Ovary (tissue), 9 donors: ENCODE results near the gene VSIG10L2. TPM values are rescaled to one million over a fixed set of nuclear protein-coding genes. Genes with fewer than 3 reads are reported as not detected.

Source experiments
- DNase-seq, 5 donors: peaks; one replicate each; pipeline ENCODE4 v3.0.0-alpha.2; 2019 to 2020
- H3K27ac ChIP-seq, 2 donors: fragments of 200-600 bp; one replicate each; pipeline versions ENCODE4 v1.5.1 to v1.8.0; 2019 to 2022
- H3K27me3 ChIP-seq: fragments of 200-600 bp; one replicate; pipeline ENCODE4 v1.8.0; 2022
- H3K36me3 ChIP-seq: fragments of 200-600 bp; sonication (generic); one replicate; pipeline ENCODE4 v1.5.1; 2019
- H3K4me1 ChIP-seq: one replicate; pipeline ENCODE4 v1.8.1; 2013; ENCODE audit warnings: mild to moderate bottlenecking, moderate library complexity; ENCODE audit not compliant: insufficient read depth
- H3K4me3 ChIP-seq: fragments of 200-600 bp; sonication (generic); one replicate; pipeline ENCODE4 v1.5.1; 2017
- H3K9me3 ChIP-seq, 2 donors: fragments of 200-600 bp in 1 of 2; sonication (generic) in 1 of 2; one replicate each; pipeline versions ENCODE4 v1.5.1 to v1.8.1; 2013 to 2019; ENCODE audit warnings: mild to moderate bottlenecking in 1 of 2, moderate library complexity in 1 of 2
- EP300 ChIP-seq: sonication (generic); formaldehyde crosslinking; IDR thresholded peaks from one replicate; pipeline ENCODE4 v1.6.1; 2017; ENCODE audit warnings: antibody characterized with exemption
- POLR2A ChIP-seq: fragments of 450-650 bp; IDR thresholded peaks from one replicate; pipeline ENCODE4 v1.6.1; 2017; ENCODE audit warnings: antibody characterized with exemption, mild to moderate bottlenecking, moderate library complexity
- WGBS, 3 donors: extraction: QIAGEN DNeasy Blood & Tissue Kit in 1 of 3; methylation state at CpG; one replicate each; pipeline versions ENCODE4 v1.1.5 to v1.1.7; 2013 to 2017; 5-methylcytosine and 5-hydroxymethylcytosine counted together
- intact Hi-C, 4 donors: fragments of 100-400 bp; cut with DNase I; formaldehyde crosslinking; loops; one replicate each; pipeline versions ENCODE4 v1.11.0 to v1.15.1; 2022 to 2023
- polyA plus RNA-seq, 2 donors: library from polyadenylated mRNA; stranded (reverse); fragments of 200-250 nt in 1 of 2; fragments of 350-450 nt in 1 of 2; fragmentation: Illumina TruSeq in 1 of 2; extraction: RNeasy Lipid Tissue Mini Kit (QIAGEN cat#74804) in 1 of 2; gene quantifications; one replicate each; pipeline ENCODE4 v1.2.3, GENCODE V29; 2013 to 2014
- total RNA-seq, 7 donors: library from RNA; depleted of rRNA in 2 of 7; stranded (reverse); fragments of >200 nt in 2 of 7; fragmentation: NEBNext Ultra II Directional in 3 of 7; extraction: Animal tissue kit (Norgen Biotek cat#: 25700) in 3 of 7; gene quantifications; one replicate each; pipeline versions ENCODE4 v1.1.0 to v1.2.4, GENCODE V29; 2016 to 2023
- TF ChIP-seq, protein P1 (sequence below), 3 donors: fragments of 450-650 bp in 2 of 3; fragments of 200-600 bp in 1 of 3; IDR thresholded peaks; one replicate each; pipeline versions ENCODE4 v1.5.1 to v1.8.0; 2016 to 2022; ENCODE audit warnings: antibody characterized with exemption in 3 of 3, mild to moderate bottlenecking in 1 of 3
- donor health status: DM: no; HTN: no; CAD: no; lungs with moderate emphysema.
- donor health status: DM: no; HTN: no; CAD: no.
- donor health status: Bipolar disorder and iron deficiency.
- donor health status: DM: yes; HTN: yes; CAD: no.
- donor health status: DM: no; HTN: no; CAD: no.
- donor health status: DM: yes; HTN: yes; CAD: no.

Gene VSIG10L2
- total and polyA plus RNA-seq, 9 donors, result 0.08 to 3.3 (median 0.57) TPM

DNA sequence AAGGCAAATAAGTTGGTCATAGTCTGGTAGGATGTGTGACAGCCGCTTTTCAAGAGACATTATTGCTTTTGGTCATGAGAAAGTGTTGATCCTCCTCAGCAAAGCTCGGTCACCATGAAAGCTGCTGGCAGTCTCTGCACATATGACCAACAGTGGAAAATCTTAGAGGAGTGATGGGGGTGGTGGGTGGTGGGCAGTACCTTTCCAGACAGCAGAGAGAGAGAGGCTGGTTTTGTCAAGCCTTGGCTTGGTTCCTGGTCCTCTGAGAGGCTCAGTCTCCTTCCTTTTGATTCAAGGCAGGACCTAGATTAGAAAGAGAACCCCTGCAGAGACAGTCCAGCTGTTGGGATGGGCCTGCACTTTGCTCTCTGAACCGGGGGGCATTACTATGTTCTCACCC, 20.0 kb upstream of the VSIG10L2 start:
- Histone ChIP-seq H3K4me1 (no peaks in the 10 kb centered on the region), H3K27ac (no peak overlapping the region), H3K4me3 (no peak overlapping the region), H3K36me3 (no peaks in the 10 kb centered on the region), H3K9me3 (no peaks in the 10 kb centered on the region), H3K27me3 (no peaks in the 10 kb centered on the region)
- DNase-seq, result no peak
- 66 to 68% (median 67%) methylated on average over 3 of the region's 3 CpGs for WGBS, 3 donors
- TF ChIP-seq, protein P1, sequence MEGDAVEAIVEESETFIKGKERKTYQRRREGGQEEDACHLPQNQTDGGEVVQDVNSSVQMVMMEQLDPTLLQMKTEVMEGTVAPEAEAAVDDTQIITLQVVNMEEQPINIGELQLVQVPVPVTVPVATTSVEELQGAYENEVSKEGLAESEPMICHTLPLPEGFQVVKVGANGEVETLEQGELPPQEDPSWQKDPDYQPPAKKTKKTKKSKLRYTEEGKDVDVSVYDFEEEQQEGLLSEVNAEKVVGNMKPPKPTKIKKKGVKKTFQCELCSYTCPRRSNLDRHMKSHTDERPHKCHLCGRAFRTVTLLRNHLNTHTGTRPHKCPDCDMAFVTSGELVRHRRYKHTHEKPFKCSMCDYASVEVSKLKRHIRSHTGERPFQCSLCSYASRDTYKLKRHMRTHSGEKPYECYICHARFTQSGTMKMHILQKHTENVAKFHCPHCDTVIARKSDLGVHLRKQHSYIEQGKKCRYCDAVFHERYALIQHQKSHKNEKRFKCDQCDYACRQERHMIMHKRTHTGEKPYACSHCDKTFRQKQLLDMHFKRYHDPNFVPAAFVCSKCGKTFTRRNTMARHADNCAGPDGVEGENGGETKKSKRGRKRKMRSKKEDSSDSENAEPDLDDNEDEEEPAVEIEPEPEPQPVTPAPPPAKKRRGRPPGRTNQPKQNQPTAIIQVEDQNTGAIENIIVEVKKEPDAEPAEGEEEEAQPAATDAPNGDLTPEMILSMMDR (IDR thresholded peaks at IDR 0.05), result no peak
- TF ChIP-seq POLR2A (no peak), EP300 (no peak)
- intact Hi-C loops, result loop anchor here in 3 of 4 donors (2.0 to 5.0 kb wide), 3 partner anchors 265 to 267 kb away; no protein-coding TSS in a partner anchor

DNA sequence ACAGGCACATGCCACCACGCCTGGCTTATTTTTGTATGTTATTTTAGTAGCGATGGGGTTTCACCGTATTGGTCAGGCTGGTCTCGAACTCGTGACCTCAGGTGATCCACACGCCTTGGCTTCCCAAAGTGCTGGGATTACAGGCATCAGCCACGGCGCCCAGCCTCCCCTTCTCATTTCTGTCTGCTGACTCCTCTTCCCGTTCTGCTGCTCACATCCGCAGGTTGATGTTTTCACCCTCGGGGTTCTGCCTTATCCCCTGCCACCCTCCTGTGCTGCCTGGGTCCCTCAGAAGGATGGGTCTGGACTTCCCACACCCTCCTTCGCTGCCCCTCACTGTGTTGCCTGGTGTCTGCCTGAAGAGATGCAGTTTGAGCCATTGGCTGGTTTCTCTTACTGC, 19.2 kb upstream of the VSIG10L2 start:
- Histone ChIP-seq H3K36me3 (no peaks in the 10 kb centered on the region), H3K4me1 (no peaks in the 10 kb centered on the region), H3K4me3 (no peak overlapping the region), H3K27me3 (no peaks in the 10 kb centered on the region), H3K27ac (no peak overlapping the region), H3K9me3 (no peaks in the 10 kb centered on the region)
- DNase-seq, result no peak
- TF ChIP-seq, protein P1 (IDR thresholded peaks at IDR 0.05), result no peak
- TF ChIP-seq POLR2A (no peak), EP300 (no peak)
- WGBS, 3 donors, result 94 to 96% (median 95%) methylated on average over 12 of the region's 12 CpGs
- intact Hi-C loops, result loop anchor here in 1 of 4 donors (5.0 kb wide), 1 partner anchor 266 kb away; no protein-coding TSS in a partner anchor

DNA sequence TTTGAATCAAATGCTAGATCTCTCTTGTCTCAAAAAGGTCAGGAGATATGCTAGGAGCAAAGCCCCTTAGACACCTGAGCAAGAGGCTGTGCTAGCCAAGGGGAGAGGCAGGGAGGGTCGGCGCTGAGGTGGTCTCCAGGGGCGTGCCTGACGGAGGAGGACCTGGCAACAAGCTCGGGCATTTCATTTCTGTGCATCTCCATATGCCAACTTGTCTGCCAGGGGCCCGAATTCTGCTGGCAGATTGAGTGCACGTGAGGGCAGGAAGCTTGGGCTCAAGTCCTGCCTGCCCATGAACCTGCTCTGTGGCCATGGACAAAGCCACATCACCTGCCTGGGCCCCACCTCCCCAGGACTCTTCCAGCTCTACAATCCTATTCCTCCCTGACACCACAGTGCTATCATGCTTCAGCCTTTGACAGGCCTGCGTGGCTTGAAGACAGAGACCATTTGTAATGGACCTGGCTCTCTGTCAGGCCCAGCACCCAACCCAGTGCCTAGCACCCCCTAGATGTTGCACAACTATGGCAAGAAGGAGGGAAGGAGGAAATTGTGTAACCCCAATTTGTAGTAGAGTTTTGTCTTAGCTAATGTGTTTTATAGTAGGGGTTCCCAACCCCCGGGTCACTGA, 16.3 kb upstream of the VSIG10L2 start:
- Histone ChIP-seq H3K4me1 (no peaks in the 10 kb centered on the region), H3K9me3 (no peaks in the 10 kb centered on the region), H3K4me3 (no peak overlapping the region), H3K27me3 (no peaks in the 10 kb centered on the region), H3K27ac (no peak overlapping the region), H3K36me3 (no peaks in the 10 kb centered on the region)
- intact Hi-C loops, result loop anchor here in 1 of 4 donors (5.0 kb wide), 1 partner anchor 263 kb away; no protein-coding TSS in a partner anchor
- 89 to 90% (median 89%) methylated on average over 9 of the region's 9 CpGs for WGBS, 3 donors
- TF ChIP-seq EP300, result no peak
- DNase-seq, result no peak

DNA sequence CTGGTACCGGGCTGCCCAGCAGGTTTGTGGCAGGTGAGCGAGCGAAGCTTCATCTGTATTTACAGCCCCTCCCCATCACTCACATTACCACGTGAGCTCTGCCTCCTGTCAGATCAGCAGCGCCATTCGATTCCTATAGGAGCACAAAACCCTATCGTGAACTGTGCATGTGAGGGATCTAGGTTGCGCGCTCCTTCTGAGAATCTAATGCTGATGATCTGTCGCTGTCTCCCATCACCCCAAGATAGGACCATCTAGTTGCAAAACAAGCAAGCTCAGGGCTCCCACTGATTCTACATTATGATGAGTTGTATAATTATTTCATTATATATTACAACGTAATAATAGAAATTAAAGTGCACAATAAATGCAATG, 15.8 kb upstream of the VSIG10L2 start:
- H3K4me3 ChIP-seq, result no peak overlapping the region
- DNase-seq, result no peak
- H3K9me3 ChIP-seq, result no peaks in the 10 kb centered on the region
- no peaks in the 10 kb centered on the region for H3K36me3 ChIP-seq
- H3K27me3 ChIP-seq, result no peaks in the 10 kb centered on the region
- H3K4me1 ChIP-seq, result no peaks in the 10 kb centered on the region
- no peak overlapping the region for H3K27ac ChIP-seq
- TF ChIP-seq, protein P1 (IDR thresholded peaks at IDR 0.05), result no peak
- intact Hi-C loops, result no loop called here
- WGBS, 3 donors, result 95 to 98% (median 96%) methylated on average over 11 of the region's 11 CpGs

DNA sequence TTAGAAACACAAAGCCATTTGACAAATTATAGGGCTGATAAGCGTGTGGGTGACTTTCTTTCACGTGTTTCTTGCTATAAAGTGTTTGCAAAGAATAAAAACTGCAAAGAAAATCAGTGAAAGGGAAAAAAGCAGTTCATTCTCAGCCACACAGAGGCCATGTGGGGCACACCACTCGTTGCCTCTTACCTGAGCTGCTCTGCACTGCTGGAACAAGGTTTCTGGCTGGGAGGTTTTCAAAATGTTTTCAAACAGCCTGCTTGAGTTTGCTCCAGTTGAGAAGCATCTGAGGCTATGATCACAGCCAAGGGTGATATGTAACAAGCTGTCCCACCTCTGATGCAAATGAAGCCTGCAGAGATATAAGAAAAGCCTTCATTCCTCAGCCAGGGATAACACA, 14.7 kb upstream of the VSIG10L2 start:
- 61 to 82% (median 79%) methylated on average over 3 of the region's 3 CpGs for WGBS, 3 donors
- H3K9me3 ChIP-seq, result no peaks in the 10 kb centered on the region
- peaks cover 3% of the 10 kb centered on the region for H3K4me1 ChIP-seq
- no peaks in the 10 kb centered on the region for H3K27me3 ChIP-seq
- DNase-seq, result no peak
- intact Hi-C loops, result no loop called here
- TF ChIP-seq POLR2A (no peak), EP300 (no peak)
- TF ChIP-seq, protein P1 (IDR thresholded peaks at IDR 0.05), result no peak
- no peak overlapping the region for H3K4me3 ChIP-seq
- no peaks in the 10 kb centered on the region for H3K36me3 ChIP-seq
- H3K27ac ChIP-seq, result no peak overlapping the region
